Ramos (cell line): Measurements from ENCODE around the gene RBM20.

Experiments
- in situ Hi-C: fragments of 300-500 bp; cut with MboI; formaldehyde crosslinking; loops from one replicate; pipeline ENCODE4 v1.14.3; 2022; ENCODE audit warnings: low sequenced_read_pairs; ENCODE audit not compliant: unreplicated experiment

Gene RBM20

DNA sequence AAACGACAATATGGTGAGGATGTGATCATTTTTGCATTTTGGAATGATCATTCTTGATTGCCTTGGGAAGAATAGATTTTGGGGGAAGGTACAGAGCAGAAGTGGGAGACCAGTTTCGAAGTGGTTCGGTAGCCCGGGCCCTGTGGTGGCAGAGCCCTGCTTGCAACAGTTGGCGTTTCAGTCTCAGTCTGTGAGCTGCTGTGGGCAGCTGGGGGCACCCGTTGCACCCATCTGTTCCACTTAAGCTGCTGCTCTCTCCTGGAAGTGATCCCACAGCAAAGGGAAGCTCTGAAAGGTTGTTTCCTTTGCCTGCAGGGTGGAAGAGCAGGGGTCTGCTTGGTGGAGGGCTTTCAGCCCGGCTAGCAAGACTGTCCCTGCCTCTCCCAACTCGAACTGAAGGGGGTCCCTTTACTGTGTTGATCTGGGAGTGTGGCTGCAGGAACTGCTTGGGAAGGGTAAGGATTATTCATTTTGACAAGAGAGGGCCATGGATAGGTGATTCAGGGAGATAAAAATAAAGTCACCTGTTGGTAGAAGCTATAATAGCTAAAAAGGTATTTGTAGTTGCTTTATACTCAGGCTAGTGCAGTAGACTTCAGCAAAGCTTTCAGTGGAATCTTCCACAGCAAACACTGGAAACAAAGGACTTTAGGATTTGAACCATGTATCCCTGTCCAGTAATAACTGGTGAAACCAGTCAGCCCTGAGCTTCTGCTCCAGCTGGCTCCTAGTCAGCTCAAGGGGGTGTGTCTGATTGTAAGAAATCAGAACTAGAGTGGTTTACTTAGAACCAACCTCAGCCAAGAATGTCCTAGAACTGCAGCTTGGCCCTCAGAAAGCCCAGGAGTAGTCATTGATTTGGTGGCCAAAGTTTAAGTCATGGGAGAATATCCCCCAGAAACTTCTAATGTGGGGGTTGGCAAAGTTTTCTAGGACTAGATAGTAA lies 174.4 kb downstream of the RBM20 start:
- in situ Hi-C loops = no loop called here

DNA sequence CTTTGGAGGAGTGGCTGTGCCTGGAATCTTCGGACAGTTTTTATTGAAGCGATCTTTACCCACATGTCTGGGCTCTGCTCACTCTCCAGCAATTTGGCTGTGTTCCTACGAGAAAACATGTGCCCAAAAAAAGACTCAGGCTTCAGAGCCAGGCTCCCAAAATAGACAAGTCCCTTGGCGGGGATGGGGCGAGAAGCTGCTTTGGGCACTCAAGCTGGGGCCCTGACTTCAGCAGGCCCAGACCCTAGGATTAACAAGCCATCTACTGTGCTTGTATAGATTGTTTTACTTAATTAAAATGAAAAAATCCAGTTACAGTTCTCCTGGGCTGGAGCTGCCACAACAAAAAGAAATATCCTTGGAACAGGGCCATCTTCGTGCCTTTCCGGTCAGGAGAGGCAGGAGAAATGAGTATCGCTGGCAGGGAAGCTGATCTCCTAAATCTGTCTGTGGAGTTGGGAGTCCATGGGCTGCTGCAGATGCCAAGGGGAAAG lies 176.2 kb downstream of the RBM20 start:
- in situ Hi-C loops = no loop called here

- in situ Hi-C loops = no loop called here
These were observed 177.4 kb downstream of the RBM20 start for GRCh38 chr10:110821508-110821907.

DNA sequence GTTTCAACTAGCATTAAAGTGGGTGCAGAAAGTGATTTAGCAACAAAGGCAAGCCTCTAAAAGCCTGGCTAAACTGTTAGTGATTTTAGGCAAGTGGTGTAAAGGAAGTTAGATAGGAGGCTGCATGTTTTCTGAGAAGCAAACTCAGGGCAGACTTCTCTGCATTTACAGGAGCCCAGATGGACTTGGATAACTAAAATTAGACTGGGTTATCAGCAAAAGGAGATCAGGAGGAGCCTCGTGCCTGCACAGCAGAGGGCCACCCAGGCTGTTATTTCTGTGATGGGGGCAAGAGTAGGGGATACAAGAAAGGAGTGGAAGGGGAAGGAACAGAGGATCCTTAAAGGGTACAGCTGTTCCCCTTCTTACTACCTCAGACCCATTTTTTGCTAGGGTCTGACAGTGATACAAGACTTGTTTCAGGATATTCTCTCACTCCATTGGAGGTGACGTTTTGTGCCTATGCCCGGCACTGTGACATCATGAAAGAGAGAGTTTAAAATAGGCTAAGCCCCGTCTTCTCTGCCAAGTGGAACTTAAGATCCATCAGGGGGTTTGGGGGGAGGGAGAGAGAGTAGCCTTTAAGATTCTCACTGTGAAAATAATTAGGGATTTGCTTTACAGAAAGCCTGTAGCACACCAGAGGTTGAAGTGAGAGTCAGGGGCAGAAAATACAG lies 178.0 kb downstream of the RBM20 start:
- in situ Hi-C loops = no loop called here

GRCh38 chr10:110822712-110823311 lies 178.7 kb downstream of the RBM20 start:
- in situ Hi-C loops = no loop called here

- in situ Hi-C loops = no loop called here
These were observed 180.0 kb downstream of the RBM20 start for GRCh38 chr10:110824152-110824441.

- in situ Hi-C loops = no loop called here
These were observed 180.5 kb downstream of the RBM20 start for GRCh38 chr10:110824660-110825059.

DNA sequence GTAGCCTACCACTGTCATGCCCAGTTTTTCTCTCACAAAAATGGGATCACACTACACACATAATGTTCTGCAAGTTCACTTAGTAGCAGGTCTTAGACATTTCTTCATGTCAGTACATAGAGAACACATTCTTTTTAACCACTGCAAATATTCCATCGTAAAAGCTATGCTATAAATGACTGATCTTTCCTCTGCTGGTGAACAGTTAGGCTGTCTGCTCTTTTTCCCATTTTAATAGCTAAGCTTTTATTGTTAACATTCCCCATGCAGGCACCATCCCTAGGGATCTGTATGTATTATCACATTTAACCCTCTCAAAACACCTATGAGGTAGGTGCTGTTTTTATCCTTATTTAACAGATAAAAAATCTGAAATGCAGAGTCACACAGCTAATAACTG lies 181.4 kb downstream of the RBM20 start:
- in situ Hi-C loops = no loop called here

DNA sequence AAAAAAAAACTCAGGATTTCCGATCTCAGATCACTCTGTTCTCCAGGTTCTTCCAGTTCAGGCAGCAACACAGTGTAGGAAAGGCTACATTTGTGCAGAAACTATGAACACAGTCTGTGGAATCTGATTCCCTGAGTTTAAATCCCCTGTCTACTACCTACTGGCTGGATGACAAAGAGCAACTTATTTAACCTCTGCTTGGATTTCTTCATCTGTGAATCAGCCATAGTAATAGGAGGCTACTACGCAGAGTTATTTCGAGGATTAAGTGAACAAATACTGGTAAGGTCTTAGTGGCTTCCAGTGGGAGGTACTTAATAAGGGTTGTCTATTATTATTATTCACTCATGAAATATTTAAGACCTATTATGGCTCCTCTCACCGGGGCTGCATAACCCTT lies 183.3 kb downstream of the RBM20 start:
- in situ Hi-C loops = no loop called here

DNA sequence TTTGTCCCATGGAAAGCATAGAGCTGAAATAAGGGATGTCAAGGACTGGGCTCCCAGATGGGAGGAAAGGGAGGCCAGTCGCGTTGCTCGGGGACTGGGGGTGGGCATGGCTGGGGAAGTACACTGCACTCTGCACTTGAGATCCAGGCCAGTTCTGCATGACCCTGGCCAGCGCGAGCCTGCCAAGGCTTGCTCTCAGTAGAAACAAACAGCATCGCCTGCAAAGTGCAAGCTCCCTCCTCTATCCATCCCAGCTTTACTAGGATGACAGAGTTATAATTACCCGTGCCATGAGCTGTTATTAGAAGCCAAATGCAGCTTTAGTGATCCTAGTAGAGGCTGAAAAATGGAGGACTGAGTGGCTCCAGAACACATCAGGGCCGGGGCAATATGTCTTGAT lies 183.7 kb downstream of the RBM20 start:
- in situ Hi-C loops = no loop called here

DNA sequence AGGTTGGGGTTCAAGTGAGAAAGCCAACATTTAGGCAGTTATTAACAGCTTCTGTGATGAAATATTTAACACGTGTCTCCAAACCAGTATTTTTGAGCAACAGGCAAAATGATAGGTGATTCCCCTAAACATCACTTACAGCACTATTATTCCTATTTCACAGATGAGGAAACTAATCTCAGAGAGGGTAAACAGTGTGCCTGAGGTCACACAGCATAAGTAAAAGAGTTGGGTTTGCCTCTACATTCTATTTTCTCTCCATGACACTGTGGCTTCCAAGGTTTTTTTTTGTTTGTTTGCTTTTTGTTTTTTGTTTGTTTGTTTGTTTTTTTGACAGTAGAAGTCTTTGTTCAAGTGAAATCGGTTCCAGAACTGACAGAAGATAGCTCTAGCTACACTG lies 184.4 kb downstream of the RBM20 start:
- in situ Hi-C loops = no loop called here

DNA sequence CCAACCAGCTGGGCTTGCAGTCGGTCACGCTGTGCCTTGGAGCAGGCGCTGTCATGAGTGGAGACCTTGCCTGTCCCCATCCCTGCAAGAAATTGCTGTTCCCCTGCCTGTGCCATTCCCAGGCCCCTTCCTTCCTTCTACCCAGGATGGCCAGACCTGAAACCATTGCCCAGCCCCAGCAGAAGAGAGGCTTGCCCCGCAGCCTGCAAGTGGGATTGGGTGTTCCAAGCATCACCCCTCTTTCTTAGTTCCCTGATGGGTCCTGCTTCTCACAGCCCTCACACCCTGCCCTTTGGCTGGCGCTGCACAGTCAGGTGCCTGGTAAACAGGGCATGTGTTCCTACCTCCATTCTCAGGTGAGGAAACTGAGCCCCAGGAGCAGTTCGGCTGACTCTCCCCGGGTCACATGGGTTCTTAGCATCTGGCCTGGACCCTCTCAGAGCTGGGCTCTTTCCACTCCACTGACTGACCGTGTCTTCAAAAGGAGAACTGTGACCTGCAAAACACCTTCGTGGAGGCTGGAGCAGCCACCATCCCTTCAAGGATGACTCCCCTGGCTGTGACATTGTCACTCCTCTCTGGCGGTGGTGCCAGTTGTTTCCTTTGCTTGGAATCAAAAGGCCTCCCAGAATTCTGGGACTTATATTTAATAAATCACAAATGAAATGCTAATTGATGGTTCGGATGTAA lies 185.7 kb downstream of the RBM20 start:
- in situ Hi-C loops = no loop called here

- in situ Hi-C loops = no loop called here
These were observed 189.3 kb downstream of the RBM20 start for GRCh38 chr10:110833234-110833940.

DNA sequence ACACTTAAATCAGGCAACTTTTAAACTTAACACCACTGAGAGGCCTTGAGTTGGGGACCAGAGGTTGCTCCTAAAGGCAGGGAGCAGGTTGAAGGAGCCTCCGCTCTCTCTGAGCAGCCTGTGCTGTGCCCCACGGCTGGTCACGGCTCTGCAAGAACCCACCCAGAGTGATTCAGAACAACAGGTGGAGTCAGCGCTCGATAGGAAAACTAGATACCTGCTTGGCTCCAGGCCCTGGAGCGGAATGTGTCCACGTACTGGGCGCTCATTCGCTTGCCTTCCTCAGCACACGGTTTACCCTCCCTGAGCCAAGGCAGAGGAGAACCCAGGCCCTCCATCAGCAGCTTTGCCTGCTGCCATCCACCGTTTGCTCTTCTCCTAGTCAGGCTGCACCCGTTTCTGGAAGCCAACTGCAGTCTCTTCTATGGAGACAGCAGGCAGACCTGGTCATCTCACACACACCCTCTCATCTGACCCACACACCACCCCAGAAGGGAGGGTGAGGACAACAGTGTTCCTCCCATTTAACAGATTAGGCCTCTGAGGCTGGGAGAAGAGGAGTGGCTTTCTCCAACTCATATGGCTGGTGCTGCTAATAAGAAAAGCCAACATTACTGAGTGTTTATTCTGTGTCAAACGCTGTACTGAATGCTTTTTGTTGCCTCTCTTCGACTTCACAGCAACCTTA lies 189.9 kb downstream of the RBM20 start:
- in situ Hi-C loops = no loop called here

DNA sequence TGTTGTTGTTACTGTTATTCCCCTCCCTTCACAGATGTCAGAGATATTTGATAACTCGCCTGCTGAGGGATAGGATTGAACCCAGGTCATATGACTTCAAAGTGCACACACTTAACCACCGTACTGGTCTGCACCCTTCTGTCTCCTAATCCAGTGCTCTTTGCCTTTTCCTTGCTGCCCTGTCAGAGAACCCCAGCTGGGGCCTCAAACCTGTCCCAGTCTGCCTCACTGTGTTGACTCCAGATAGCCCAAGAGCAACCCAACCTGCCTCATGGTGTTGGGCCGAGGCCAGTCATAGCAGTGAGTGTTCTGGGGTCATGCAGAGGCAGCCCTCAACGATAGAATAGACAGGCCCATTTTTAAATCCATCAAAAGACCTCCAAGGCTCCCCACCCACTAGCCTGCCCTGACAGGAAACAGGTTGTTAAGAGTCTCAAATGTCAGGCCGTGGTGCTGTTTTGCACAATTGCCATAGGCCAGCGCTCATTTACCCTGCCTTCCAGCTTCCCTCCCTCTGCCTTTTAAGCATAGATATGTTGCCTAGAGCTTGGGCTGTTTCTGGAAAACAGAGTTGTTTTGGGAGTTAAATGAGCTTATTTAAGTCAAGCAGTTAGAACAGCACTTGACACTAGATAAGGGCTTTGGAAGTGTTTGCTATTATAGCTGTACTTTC lies 190.6 kb downstream of the RBM20 start:
- in situ Hi-C loops = no loop called here

- in situ Hi-C loops = no loop called here
These were observed 191.7 kb downstream of the RBM20 start for GRCh38 chr10:110835841-110836240.

- in situ Hi-C loops = no loop called here
These were observed 192.6 kb downstream of the RBM20 start for GRCh38 chr10:110836706-110837105.

DNA sequence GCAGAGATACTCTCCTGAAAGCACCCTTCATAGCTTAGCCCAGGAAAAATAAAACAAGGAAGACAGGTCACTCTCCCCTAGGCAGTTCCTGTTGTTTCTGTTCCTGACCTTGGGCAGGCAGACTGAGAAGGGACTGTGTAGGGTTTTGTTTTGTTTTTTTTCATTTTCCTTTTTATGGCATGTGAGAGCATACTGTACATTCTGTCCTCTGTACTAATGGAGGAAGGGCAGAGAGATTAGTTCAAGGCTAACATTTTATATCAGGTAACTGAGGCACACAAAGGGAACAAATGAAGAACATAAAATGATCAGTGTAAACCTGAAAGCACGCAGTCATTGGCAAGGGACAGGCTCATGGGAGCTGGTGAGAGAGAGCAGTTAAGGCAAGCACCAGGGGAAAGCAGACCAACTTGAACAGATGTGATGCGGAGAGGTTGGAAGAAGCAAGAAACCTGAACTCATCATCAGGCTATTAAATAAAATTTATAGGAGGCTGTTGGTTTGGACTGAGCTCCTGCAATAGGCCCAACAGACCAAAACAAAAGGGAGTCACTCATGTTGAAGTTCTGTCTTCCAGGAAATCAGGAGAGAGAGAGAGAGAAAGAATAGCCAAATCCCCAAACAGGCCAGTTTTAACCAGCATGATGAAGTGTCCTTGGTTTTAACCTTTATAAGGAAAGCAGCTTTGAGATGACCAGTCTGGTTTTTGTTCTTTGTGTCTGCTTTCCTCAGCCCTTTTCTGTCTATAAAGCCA lies 193.5 kb downstream of the RBM20 start:
- in situ Hi-C loops = no loop called here
